Endothelial cell of umbilical vein (primary cell): ENCODE measurements around the gene NCKAP5.

ENCODE experiments used
- CTCF ChIP-seq, 2 donors: IDR thresholded peaks; 1 replicate in 1 of 2; 2 replicates in 1 of 2; pipeline ENCODE4 v1.5.1; 2011; ENCODE audit warnings: low read length in 2 of 2, mild to moderate bottlenecking in 2 of 2, moderate library complexity in 2 of 2, control low read depth in 1 of 2, inconsistent platforms in 1 of 2, low read depth in 1 of 2; ENCODE audit not compliant: insufficient read depth in 1 of 2; ENCODE audit errors: extremely low read depth in 1 of 2
- EZH2 ChIP-seq: IDR thresholded peaks from 2 replicates; pipeline ENCODE4 v1.6.1; 2012; ENCODE audit warnings: borderline replicate concordance, low read depth, mild to moderate bottlenecking, moderate library complexity, low read length, inconsistent platforms; ENCODE audit not compliant: severe bottlenecking
- FOS ChIP-seq: IDR thresholded peaks from 2 replicates; pipeline ENCODE4 v1.6.1; 2011; ENCODE audit warnings: mild to moderate bottlenecking, low read length, moderate library complexity, borderline replicate concordance; ENCODE audit not compliant: insufficient read depth
- JUN ChIP-seq: IDR thresholded peaks from 2 replicates; pipeline ENCODE4 v1.6.1; 2011; ENCODE audit warnings: borderline replicate concordance, low read depth; ENCODE audit not compliant: insufficient read length, insufficient read depth
- POLR2A ChIP-seq: IDR thresholded peaks from 2 replicates; pipeline ENCODE4 v1.6.1; 2012; ENCODE audit warnings: low read depth, mild to moderate bottlenecking, control low read depth, low read length
- POLR2AphosphoS5 ChIP-seq: IDR thresholded peaks from 2 replicates; pipeline ENCODE4 v1.6.1; 2012; ENCODE audit warnings: low read depth, mild to moderate bottlenecking, control low read depth, low read length, moderate library complexity; ENCODE audit not compliant: insufficient read depth

GRCh38 chr2:133026536-133027177 is 541.6 kb downstream of the NCKAP5 start:
- TF ChIP-seq CTCF (IDR thresholded peaks at IDR 0.05; ENCODE audit: extremely low read depth in 1 of 2, insufficient read depth in 1 of 2, low read depth in 1 of 2, low read length in 2 of 2) (no peak), EZH2 (no peak), POLR2A (no peak), JUN (no peak), FOS (no peak), POLR2AphosphoS5 (no peak)
